ENCODE measurements around the gene ROBO2. TPM values are rescaled to one million over a fixed set of nuclear protein-coding genes. Genes with fewer than 3 reads are reported as not detected.

ROBO2 gene
- total RNA-seq, 6 experiments from 2014 or later = 0.09 to 0.36 (median 0.20) TPM

GRCh38 chr3:77188210-77188609 is 148.3 kb downstream of the ROBO2 start:
- no peak for DNase-seq
- H3K36me3 Mint-ChIP-seq (ENCODE audit: low read depth) = no peaks in the 10 kb centered on the region
- H3K9me3 Mint-ChIP-seq = peaks cover 23% of the 10 kb centered on the region
- H3K27ac Mint-ChIP-seq = no peak overlapping the region
- H3K4me3 Mint-ChIP-seq = no peak overlapping the region
- no peaks in the 10 kb centered on the region for H3K27me3 Mint-ChIP-seq (ENCODE audit: insufficient read depth)
- no peak for TF ChIP-seq CTCF (IDR thresholded peaks at IDR 0.05)
- H3K4me1 Mint-ChIP-seq (ENCODE audit: low read depth) = no peaks in the 10 kb centered on the region

GRCh38 chr3:77189258-77189657 is 149.4 kb downstream of the ROBO2 start:
- Mint-ChIP-seq H3K4me1 (ENCODE audit: low read depth) (no peaks in the 10 kb centered on the region), H3K4me3 (no peak overlapping the region), H3K9me3 (peaks cover 22% of the 10 kb centered on the region), H3K27me3 (ENCODE audit: insufficient read depth) (no peaks in the 10 kb centered on the region), H3K36me3 (ENCODE audit: low read depth) (no peaks in the 10 kb centered on the region), H3K27ac (no peak overlapping the region)
- DNase-seq = no peak
- no peak for TF ChIP-seq CTCF (IDR thresholded peaks at IDR 0.05)

GRCh38 chr3:77189684-77190083 is 149.8 kb downstream of the ROBO2 start:
- no peaks in the 10 kb centered on the region for H3K27me3 Mint-ChIP-seq (ENCODE audit: insufficient read depth)
- no peak overlapping the region for H3K4me3 Mint-ChIP-seq
- no peaks in the 10 kb centered on the region for H3K4me1 Mint-ChIP-seq (ENCODE audit: low read depth)
- peaks cover 21% of the 10 kb centered on the region for H3K9me3 Mint-ChIP-seq
- DNase-seq = no peak
- no peak overlapping the region for H3K27ac Mint-ChIP-seq
- no peak for TF ChIP-seq CTCF (IDR thresholded peaks at IDR 0.05)
- H3K36me3 Mint-ChIP-seq (ENCODE audit: low read depth) = no peaks in the 10 kb centered on the region

- no peak for TF ChIP-seq CTCF (IDR thresholded peaks at IDR 0.05)
- DNase-seq = no peak
- Mint-ChIP-seq H3K4me3 (no peak overlapping the region), H3K9me3 (peaks cover 17% of the 10 kb centered on the region), H3K36me3 (ENCODE audit: low read depth) (no peaks in the 10 kb centered on the region), H3K4me1 (ENCODE audit: low read depth) (no peaks in the 10 kb centered on the region), H3K27me3 (ENCODE audit: insufficient read depth) (no peaks in the 10 kb centered on the region), H3K27ac (no peak overlapping the region)
Measured at GRCh38 chr3:77190374-77190773, 150.5 kb downstream of the ROBO2 start.

- no peak for DNase-seq
- no peak for TF ChIP-seq CTCF (IDR thresholded peaks at IDR 0.05)
- Mint-ChIP-seq H3K27me3 (ENCODE audit: insufficient read depth) (no peaks in the 10 kb centered on the region), H3K9me3 (peaks cover 19% of the 10 kb centered on the region), H3K27ac (no peak overlapping the region), H3K36me3 (ENCODE audit: low read depth) (no peaks in the 10 kb centered on the region), H3K4me1 (ENCODE audit: low read depth) (no peaks in the 10 kb centered on the region), H3K4me3 (no peak overlapping the region)
Measured at GRCh38 chr3:77191014-77191413, 151.1 kb downstream of the ROBO2 start.

GRCh38 chr3:77191640-77192039 is 151.7 kb downstream of the ROBO2 start:
- no peaks in the 10 kb centered on the region for H3K27me3 Mint-ChIP-seq (ENCODE audit: insufficient read depth)
- peaks cover 19% of the 10 kb centered on the region for H3K9me3 Mint-ChIP-seq
- no peak overlapping the region for H3K4me3 Mint-ChIP-seq
- no peak overlapping the region for H3K27ac Mint-ChIP-seq
- no peak for DNase-seq
- H3K4me1 Mint-ChIP-seq (ENCODE audit: low read depth) = no peaks in the 10 kb centered on the region
- H3K36me3 Mint-ChIP-seq (ENCODE audit: low read depth) = no peaks in the 10 kb centered on the region
- TF ChIP-seq CTCF (IDR thresholded peaks at IDR 0.05) = no peak

All from HFFc6 (cell line).